Measurements from ENCODE around the gene ANO10. TPM values are rescaled to one million over a fixed set of nuclear protein-coding genes. Genes with fewer than 3 reads are reported as not detected.
A peak's percentile ranks its signal among the peaks of the same experiment; 100 is the strongest.

The ANO10 gene
- total RNA-seq, 1 donor from 2014 or later: 57.3 TPM

DNA sequence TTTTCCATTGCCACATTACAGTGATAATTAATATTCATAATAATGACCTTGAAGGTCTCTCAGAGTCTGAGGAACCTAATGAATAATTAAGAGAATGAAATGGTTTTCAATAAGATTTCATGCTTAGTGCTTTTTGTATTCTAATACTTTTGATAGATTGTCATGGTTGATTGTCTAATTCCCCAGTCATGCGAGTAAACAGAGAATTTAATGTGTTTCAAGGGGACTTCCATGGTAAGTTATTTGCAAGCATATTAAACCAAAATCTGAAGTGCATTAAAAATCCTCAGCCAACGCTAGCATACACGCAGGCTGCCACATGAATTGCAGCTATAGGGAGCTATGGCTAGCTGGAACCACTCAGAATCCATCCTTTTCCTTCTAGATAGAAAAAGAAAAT, 18.9 kb upstream of the ANO10 start:
- TF ChIP-seq, protein P1, sequence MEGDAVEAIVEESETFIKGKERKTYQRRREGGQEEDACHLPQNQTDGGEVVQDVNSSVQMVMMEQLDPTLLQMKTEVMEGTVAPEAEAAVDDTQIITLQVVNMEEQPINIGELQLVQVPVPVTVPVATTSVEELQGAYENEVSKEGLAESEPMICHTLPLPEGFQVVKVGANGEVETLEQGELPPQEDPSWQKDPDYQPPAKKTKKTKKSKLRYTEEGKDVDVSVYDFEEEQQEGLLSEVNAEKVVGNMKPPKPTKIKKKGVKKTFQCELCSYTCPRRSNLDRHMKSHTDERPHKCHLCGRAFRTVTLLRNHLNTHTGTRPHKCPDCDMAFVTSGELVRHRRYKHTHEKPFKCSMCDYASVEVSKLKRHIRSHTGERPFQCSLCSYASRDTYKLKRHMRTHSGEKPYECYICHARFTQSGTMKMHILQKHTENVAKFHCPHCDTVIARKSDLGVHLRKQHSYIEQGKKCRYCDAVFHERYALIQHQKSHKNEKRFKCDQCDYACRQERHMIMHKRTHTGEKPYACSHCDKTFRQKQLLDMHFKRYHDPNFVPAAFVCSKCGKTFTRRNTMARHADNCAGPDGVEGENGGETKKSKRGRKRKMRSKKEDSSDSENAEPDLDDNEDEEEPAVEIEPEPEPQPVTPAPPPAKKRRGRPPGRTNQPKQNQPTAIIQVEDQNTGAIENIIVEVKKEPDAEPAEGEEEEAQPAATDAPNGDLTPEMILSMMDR (IDR thresholded peaks at IDR 0.05; ENCODE audit: insufficient read depth, low read length, poor library complexity, severe bottlenecking): no peak
- H3K36me3 ChIP-seq (ENCODE audit: control insufficient read depth, insufficient read depth, low read length): no peaks in the 10 kb centered on the region
- DNase-seq (ENCODE audit: low read depth): no peak
- no peak overlapping the region for H3K4me3 ChIP-seq (ENCODE audit: low read depth, low read length)
- H3K27me3 ChIP-seq (ENCODE audit: control insufficient read depth, insufficient read depth, low read length): no peaks in the 10 kb centered on the region

DNA sequence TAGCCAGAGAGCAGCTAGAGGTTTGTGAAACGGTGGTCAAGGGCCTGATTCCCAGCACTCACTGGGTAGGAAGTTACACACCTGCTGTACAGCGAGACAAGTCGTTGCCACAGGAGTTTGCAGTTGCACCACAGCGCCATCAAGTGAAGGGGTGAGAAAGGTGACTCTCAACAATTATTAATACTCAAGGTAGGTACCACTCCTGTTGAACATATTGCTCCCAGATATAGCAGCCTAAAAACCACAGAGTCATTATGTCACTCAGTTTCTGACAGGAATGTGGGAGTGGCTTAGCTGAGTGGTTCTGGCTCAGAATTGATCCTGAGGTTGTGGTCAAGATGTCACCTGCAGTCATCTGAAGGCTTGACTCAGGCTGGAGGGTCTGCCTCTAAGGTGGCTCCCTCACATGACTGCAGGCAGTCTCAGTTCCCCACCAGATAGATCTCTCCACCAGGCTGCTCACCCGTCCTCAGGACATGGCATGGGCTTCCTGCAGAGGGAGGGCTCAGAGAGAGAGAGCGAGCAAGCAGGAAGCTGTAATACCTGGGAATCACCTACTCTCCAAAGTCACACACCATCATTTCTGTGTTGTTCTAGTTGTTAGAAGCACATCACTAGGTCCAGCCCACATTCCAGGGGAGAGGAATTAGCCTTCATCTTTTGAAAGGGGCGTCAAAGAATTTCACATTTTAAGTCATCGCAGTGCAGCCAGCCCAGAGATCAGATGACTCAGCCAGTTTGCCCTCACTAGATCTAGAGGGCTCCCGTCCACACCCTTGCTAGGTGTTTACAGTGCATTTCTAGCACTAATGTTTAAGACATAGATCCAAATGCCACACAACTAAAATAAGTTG, 17.0 kb upstream of the ANO10 start:
- Histone ChIP-seq H3K36me3 (ENCODE audit: control insufficient read depth, insufficient read depth, low read length) (no peaks in the 10 kb centered on the region), H3K4me3 (ENCODE audit: low read depth, low read length) (no peak overlapping the region), H3K27me3 (ENCODE audit: control insufficient read depth, insufficient read depth, low read length) (no peaks in the 10 kb centered on the region)
- TF ChIP-seq, protein P1 (IDR thresholded peaks at IDR 0.05; ENCODE audit: insufficient read depth, low read length, poor library complexity, severe bottlenecking): peak; percentile 28
- DNase-seq (ENCODE audit: low read depth): no peak

GRCh38 chr3:43637702-43638101, 15.9 kb upstream of the ANO10 start:
- no peak for DNase-seq (ENCODE audit: low read depth)
- Histone ChIP-seq H3K27me3 (ENCODE audit: control insufficient read depth, insufficient read depth, low read length) (no peaks in the 10 kb centered on the region), H3K36me3 (ENCODE audit: control insufficient read depth, insufficient read depth, low read length) (no peaks in the 10 kb centered on the region), H3K4me3 (ENCODE audit: low read depth, low read length) (no peak overlapping the region)
- TF ChIP-seq, protein P1 (IDR thresholded peaks at IDR 0.05; ENCODE audit: insufficient read depth, low read length, poor library complexity, severe bottlenecking): no peak

DNA sequence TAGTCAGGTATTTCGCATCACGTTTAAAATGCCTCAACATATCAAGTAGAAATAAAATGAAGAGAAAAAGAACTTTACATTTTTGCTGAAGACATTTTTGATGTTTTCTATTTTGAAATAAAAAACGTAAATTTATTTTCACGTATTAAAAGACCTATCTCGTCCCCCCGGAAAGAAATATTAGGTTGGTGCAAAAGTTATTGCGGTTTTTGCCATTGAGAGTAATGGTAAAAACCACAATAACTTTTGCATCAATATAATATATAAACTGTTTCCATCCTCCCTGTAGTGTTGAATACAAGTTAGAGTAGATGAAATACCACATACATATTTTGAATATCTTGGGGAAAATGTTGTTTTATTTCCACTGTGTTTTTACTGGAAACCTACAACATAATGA, 11.2 kb upstream of the ANO10 start:
- DNase-seq (ENCODE audit: low read depth): no peak
- H3K4me3 ChIP-seq (ENCODE audit: low read depth, low read length): no peak overlapping the region

GRCh38 chr3:43632269-43632733, 10.5 kb upstream of the ANO10 start:
- TF ChIP-seq, protein P1 (IDR thresholded peaks at IDR 0.05; ENCODE audit: insufficient read depth, low read length, poor library complexity, severe bottlenecking): no peak
- Histone ChIP-seq H3K4me3 (ENCODE audit: low read depth, low read length) (no peak overlapping the region), H3K27me3 (ENCODE audit: control insufficient read depth, insufficient read depth, low read length) (no peaks in the 10 kb centered on the region), H3K36me3 (ENCODE audit: control insufficient read depth, insufficient read depth, low read length) (no peaks in the 10 kb centered on the region)
- DNase-seq (ENCODE audit: low read depth): peak; percentile 71

More for the DNA sequence above, 11.2 kb upstream of the ANO10 start:
- no peaks in the 10 kb centered on the region for H3K27me3 ChIP-seq (ENCODE audit: control insufficient read depth, insufficient read depth, low read length)
- no peaks in the 10 kb centered on the region for H3K36me3 ChIP-seq (ENCODE audit: control insufficient read depth, insufficient read depth, low read length)
- TF ChIP-seq, protein P1 (IDR thresholded peaks at IDR 0.05; ENCODE audit: insufficient read depth, low read length, poor library complexity, severe bottlenecking): no peak
